ENCODE results near the gene BSND.

Gene BSND

GRCh38 chr1:55057270-55057955 lies 58.7 kb downstream of the BSND start:
- H3K4me3 ChIP-seq (ENCODE audit: low read length) = no peak overlapping the region
- TF ChIP-seq CTCF (conservative IDR thresholded peaks at IDR 0.05; ENCODE audit: low read length) = no peak
- DNase-seq (ENCODE audit: low read depth) = no peak

GRCh38 chr1:55057956-55058298 lies 59.2 kb downstream of the BSND start:
- no peak for DNase-seq (ENCODE audit: low read depth)
- H3K4me3 ChIP-seq (ENCODE audit: low read length) = no peak overlapping the region
- no peak for TF ChIP-seq CTCF (conservative IDR thresholded peaks at IDR 0.05; ENCODE audit: low read length)

- H3K4me3 ChIP-seq (ENCODE audit: low read length) = no peak overlapping the region
- TF ChIP-seq CTCF (conservative IDR thresholded peaks at IDR 0.05; ENCODE audit: low read length) = no peak
- no peak for DNase-seq (ENCODE audit: low read depth)
Measured at GRCh38 chr1:55059302-55060132, 60.8 kb downstream of the BSND start.

- peak; percentile 44 for DNase-seq (ENCODE audit: low read depth)
- no peak for TF ChIP-seq CTCF (conservative IDR thresholded peaks at IDR 0.05; ENCODE audit: low read length)
- no peak overlapping the region for H3K4me3 ChIP-seq (ENCODE audit: low read length)
Measured at GRCh38 chr1:55060133-55060999, 61.6 kb downstream of the BSND start.

- no peak for DNase-seq (ENCODE audit: low read depth)
- H3K4me3 ChIP-seq (ENCODE audit: low read length) = no peak overlapping the region
- no peak for TF ChIP-seq CTCF (conservative IDR thresholded peaks at IDR 0.05; ENCODE audit: low read length)
Measured at GRCh38 chr1:55061000-55061705, 62.4 kb downstream of the BSND start.

Measured in AG10803 (cell line).